T-helper 17 cell (primary cell): ENCODE data around the gene NEK7. TPM values are rescaled to one million over a fixed set of nuclear protein-coding genes. Genes with fewer than 3 reads are reported as not detected.
"Not testable (repeated sequence)": the region's sequence is repeated elsewhere in the genome, so short reads cannot be mapped to it uniquely, and the experiment has no call there.

ENCODE experiments used
- ATAC-seq: fragments of 150-1000 bp; cut with Tn5 transposase; 2 replicates; pipeline ENCODE4 v1.10.0; 2021; ENCODE audit warnings: mild to moderate bottlenecking, moderate library complexity
- DNase-seq, 3 donors: peaks; one replicate each; pipeline versions ENCODE4 v3.0.0 to v3.0.0-alpha.2; 2020 to 2021
- H3K9me3 ChIP-seq: one replicate; pipeline ENCODE4 v1.7.0; 2013; ENCODE audit warnings: low read length, mild to moderate bottlenecking; ENCODE audit not compliant: control insufficient read depth, poor library complexity, severe bottlenecking
- H3K27ac Mint-ChIP-seq: one replicate; pipeline ENCODE4 v1.8.0; 2022; ENCODE audit warnings: mild to moderate bottlenecking, moderate library complexity, mixed read lengths
- H3K27me3 Mint-ChIP-seq: one replicate; pipeline ENCODE4 v1.8.0; 2022; ENCODE audit warnings: mixed read lengths
- H3K36me3 Mint-ChIP-seq: one replicate; pipeline ENCODE4 v1.8.0; 2022; ENCODE audit warnings: low read depth, mixed read lengths
- H3K4me1 Mint-ChIP-seq: one replicate; pipeline ENCODE4 v1.8.0; 2022; ENCODE audit warnings: mild to moderate bottlenecking, mixed read lengths
- H3K4me3 Mint-ChIP-seq: one replicate; pipeline ENCODE4 v1.8.0; 2022; ENCODE audit warnings: mild to moderate bottlenecking, moderate library complexity, mixed read lengths
- total RNA-seq, 4 donors: library from RNA in 2 of 4; stranded (reverse) in 2 of 4; gene quantifications; one replicate each; pipeline ENCODE4 v1.2.3 and lab custom pipeline; 2022 to 2026

NEK7 gene
- total RNA-seq, 2 donors from 2014 or later = 42.1 to 50.4 TPM

DNA sequence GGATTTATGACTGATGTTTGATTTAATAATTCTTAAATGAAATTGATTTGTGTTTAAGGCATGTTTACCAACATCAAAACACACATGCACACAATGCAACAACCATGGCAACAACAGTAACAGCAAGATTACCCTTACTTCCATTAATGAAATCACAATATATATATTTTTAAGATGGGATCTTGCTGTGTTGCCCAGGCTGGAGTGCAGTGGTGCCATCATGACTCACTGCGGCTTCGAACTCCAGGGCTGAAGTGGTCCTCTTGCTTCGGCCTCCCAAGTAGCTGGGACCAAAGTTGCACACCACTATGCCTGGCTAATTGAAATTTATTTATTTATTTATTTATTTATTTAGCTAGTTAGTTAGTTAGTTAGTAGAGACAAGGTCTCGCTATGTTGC is 27.7 kb downstream of the NEK7 start:
- Mint-ChIP-seq H3K4me1 (peaks cover 40% of the 10 kb centered on the region), H3K27me3 (no peaks in the 10 kb centered on the region), H3K4me3 (no peak overlapping the region), H3K36me3 (no peaks in the 10 kb centered on the region), H3K27ac (peak overlapping the region; percentile 86)
- ATAC-seq (no peak), DNase-seq (no peak)
- H3K9me3 ChIP-seq = no peaks in the 10 kb centered on the region

DNA sequence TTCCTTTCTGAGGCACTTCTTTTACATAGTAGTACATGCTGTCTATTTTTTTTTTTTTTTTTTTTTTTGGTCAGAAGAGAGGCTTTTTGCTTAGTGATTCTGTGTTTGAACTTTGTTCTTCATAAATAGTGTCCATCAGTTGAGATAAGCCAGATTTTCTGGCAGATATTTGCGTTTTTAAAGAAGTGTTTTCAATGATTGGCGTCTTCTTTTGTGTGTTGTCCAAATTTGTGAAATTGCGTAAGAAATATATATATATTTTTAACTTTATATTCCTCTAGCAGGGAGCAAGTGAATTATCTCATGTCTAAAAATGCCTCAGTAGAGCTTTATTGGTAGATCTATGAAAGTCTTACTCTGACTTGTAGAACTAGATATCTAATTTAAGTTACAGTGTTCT is 28.3 kb downstream of the NEK7 start:
- Mint-ChIP-seq H3K4me3 (no peak overlapping the region), H3K4me1 (peaks cover 36% of the 10 kb centered on the region), H3K27me3 (no peaks in the 10 kb centered on the region), H3K36me3 (no peaks in the 10 kb centered on the region), H3K27ac (peak overlapping the region; percentile 86)
- H3K9me3 ChIP-seq = no peaks in the 10 kb centered on the region
- DNase-seq (no peak), ATAC-seq (no peak)

GRCh38 chr1:198185759-198186158 is 29.0 kb downstream of the NEK7 start:
- ATAC-seq (no peak), DNase-seq (no peak)
- no peaks in the 10 kb centered on the region for H3K9me3 ChIP-seq
- H3K36me3 Mint-ChIP-seq = no peaks in the 10 kb centered on the region
- no peaks in the 10 kb centered on the region for H3K27me3 Mint-ChIP-seq
- H3K4me3 Mint-ChIP-seq = peak overlapping the region; percentile 68
- peaks cover 35% of the 10 kb centered on the region for H3K4me1 Mint-ChIP-seq
- H3K27ac Mint-ChIP-seq = peak overlapping the region; percentile 86

- H3K27me3 Mint-ChIP-seq = no peaks in the 10 kb centered on the region
- H3K4me1 Mint-ChIP-seq = peaks cover 40% of the 10 kb centered on the region
- ATAC-seq = no peak
- no peaks in the 10 kb centered on the region for H3K9me3 ChIP-seq
- H3K27ac Mint-ChIP-seq = peak overlapping the region; percentile 86
- DNase-seq = no peak
- no peak overlapping the region for H3K4me3 Mint-ChIP-seq
- H3K36me3 Mint-ChIP-seq = no peaks in the 10 kb centered on the region
Measured at GRCh38 chr1:198186916-198187580, 30.2 kb downstream of the NEK7 start.

DNA sequence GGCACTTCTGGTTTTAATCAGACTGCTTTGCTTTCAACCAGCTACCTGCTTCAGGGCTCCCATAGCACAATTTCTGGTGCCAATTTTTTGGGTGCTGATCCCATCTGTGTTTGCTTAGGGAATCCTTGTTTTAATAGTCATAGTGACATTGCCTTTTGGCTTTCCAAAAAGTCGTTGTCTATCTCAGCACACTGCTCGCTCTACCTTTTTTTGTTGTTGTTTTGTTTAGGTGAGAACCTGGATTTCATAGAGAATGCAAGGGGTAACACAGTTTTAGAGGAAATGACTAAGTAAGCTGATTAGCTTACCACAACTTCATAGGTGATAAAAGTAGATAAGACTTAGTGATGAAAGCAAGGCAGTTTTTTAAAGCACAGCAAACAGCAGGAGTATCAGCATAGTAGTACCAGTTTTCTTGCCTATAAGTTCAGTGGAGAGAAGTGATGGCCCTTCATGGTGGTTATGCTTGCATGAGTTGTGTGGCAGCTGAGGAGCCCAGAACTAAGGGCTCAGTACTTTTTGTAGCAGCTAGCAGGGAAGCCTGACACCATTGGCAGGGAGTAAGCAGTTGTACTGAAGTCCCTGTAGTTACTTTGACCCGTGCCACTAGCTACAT is 31.3 kb downstream of the NEK7 start:
- Mint-ChIP-seq H3K4me3 (peak overlapping the region; percentile 68), H3K36me3 (no peaks in the 10 kb centered on the region), H3K4me1 (peaks cover 41% of the 10 kb centered on the region), H3K27ac (peak overlapping the region; percentile 86), H3K27me3 (no peaks in the 10 kb centered on the region)
- ATAC-seq (peak; percentile 94), DNase-seq (no peak)
- H3K9me3 ChIP-seq = no peaks in the 10 kb centered on the region

DNA sequence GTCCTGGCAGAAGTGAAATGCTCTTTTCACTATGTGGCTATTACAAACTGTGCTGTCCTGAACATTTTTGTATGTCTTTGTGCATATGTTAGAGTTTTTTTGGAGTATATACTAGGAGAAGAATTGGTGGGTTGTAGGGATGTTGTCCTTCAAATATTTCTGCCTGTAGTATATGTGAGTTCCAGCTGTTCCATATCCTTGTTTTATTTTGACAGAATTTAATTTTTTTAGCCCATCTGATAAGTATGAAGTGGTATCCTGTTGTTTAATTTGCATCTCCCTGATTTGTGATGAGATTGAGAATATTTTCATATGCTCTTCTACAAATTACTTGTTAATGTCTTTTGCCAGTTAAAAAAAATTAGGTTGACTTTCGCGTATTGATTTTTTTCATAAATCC is 34.3 kb downstream of the NEK7 start:
- Mint-ChIP-seq H3K4me1 (peaks cover 52% of the 10 kb centered on the region), H3K4me3 (peak overlapping the region; percentile 47), H3K36me3 (no peaks in the 10 kb centered on the region), H3K27ac (peak overlapping the region; percentile 86), H3K27me3 (no peaks in the 10 kb centered on the region)
- no peaks in the 10 kb centered on the region for H3K9me3 ChIP-seq
- ATAC-seq (no peak), DNase-seq (no peak)

DNA sequence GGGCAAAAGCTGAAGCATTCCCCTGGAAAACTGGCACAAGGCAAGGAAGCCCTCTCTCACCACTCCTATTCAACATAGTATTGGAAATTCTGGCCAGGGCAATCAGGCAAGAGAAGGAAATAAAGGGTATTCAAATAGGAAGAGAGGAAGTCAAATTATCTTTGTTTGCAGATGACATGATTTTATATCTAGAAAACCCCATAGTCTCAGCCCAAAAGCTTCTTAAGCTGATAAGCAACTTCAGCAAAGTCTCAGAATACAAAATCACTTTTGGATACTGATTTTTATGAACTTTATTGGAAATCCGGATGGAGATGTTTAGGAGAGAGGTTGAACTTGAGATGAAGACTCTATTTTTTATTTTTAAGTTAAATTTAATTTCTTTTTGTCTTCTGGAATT is 37.1 kb downstream of the NEK7 start:
- not testable (repeated sequence) for H3K27me3 Mint-ChIP-seq, H3K36me3 Mint-ChIP-seq, H3K4me3 Mint-ChIP-seq, H3K9me3 ChIP-seq, DNase-seq, ATAC-seq
- Mint-ChIP-seq H3K27ac (peak overlapping the region; percentile 86), H3K4me1 (peaks cover 55% of the 10 kb centered on the region)

GRCh38 chr1:198196630-198197029 is 39.8 kb downstream of the NEK7 start:
- H3K9me3 ChIP-seq = no peaks in the 10 kb centered on the region
- Mint-ChIP-seq H3K27ac (no peak overlapping the region), H3K27me3 (no peaks in the 10 kb centered on the region)

GRCh38 chr1:198197285-198197684 is 40.5 kb downstream of the NEK7 start:
- no peaks in the 10 kb centered on the region for H3K9me3 ChIP-seq
- DNase-seq (no peak), ATAC-seq (no peak)
- H3K4me3 Mint-ChIP-seq = no peak overlapping the region
- H3K27me3 Mint-ChIP-seq = no peaks in the 10 kb centered on the region
- no peaks in the 10 kb centered on the region for H3K36me3 Mint-ChIP-seq
- peaks cover 66% of the 10 kb centered on the region for H3K4me1 Mint-ChIP-seq
- H3K27ac Mint-ChIP-seq = no peak overlapping the region

More at GRCh38 chr1:198196630-198197029, 39.8 kb downstream of the NEK7 start:
- H3K4me3 Mint-ChIP-seq = no peak overlapping the region
- H3K4me1 Mint-ChIP-seq = peaks cover 66% of the 10 kb centered on the region
- ATAC-seq (no peak), DNase-seq (no peak)
- H3K36me3 Mint-ChIP-seq = no peaks in the 10 kb centered on the region

GRCh38 chr1:198199105-198199504 is 42.3 kb downstream of the NEK7 start:
- Mint-ChIP-seq H3K4me3 (no peak overlapping the region), H3K4me1 (peaks cover 56% of the 10 kb centered on the region), H3K27ac (peak overlapping the region; percentile 9), H3K36me3 (no peaks in the 10 kb centered on the region), H3K27me3 (no peaks in the 10 kb centered on the region)
- ATAC-seq = peak; percentile 39
- no peaks in the 10 kb centered on the region for H3K9me3 ChIP-seq
- DNase-seq = no peak

DNA sequence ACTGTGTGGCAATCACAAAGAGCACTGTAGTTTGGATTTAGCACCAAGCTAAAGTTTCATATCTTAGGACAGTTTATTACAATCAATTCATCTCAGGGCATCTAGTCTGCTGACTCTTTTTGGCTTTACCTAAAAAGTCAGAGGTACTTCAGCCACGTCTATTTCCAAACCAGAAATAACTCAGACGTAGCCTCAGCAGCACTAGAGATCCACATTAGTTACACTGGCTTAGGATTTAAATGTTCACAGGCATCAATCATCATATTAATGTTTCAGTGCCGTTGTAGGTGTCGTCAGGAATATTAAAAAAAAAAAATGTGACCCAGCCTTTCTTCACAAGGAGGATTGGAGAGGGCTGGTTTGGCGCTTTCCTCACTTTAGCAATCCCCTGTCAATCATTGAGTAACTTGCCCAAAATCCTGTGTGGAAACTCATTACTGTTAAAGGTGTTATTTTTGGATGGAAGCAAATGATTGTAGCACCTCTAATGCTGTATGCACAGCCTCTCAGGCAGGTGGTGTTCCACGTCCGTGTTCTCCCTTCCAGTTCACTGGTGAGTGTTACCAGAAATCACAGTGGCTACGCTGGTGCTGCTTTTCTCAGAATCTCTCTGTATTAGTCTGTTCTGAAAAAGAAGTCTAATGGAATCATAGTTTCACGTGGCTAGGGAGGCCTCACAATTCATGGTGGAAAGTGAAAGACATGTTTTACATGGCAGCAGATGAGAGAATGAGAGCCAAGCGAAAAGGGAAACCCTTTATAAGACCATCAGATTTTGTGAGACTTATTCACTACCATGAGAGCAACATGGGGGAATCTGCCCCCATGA is 45.4 kb downstream of the NEK7 start:
- no peak for DNase-seq
- Mint-ChIP-seq H3K36me3 (peaks cover 2% of the 10 kb centered on the region), H3K4me3 (peak overlapping the region; percentile 63), H3K4me1 (peaks cover 45% of the 10 kb centered on the region), H3K27me3 (no peaks in the 10 kb centered on the region), H3K27ac (peak overlapping the region; percentile 60)
- peak; percentile 37 for ATAC-seq
- no peaks in the 10 kb centered on the region for H3K9me3 ChIP-seq

- H3K9me3 ChIP-seq = no peaks in the 10 kb centered on the region
- peak overlapping the region; percentile 28 for H3K4me3 Mint-ChIP-seq
- H3K36me3 Mint-ChIP-seq = peaks cover 2% of the 10 kb centered on the region
- DNase-seq = no peak
- H3K4me1 Mint-ChIP-seq = peaks cover 47% of the 10 kb centered on the region
- ATAC-seq = no peak
- H3K27me3 Mint-ChIP-seq = no peaks in the 10 kb centered on the region
- H3K27ac Mint-ChIP-seq = peak overlapping the region; percentile 72
Measured at GRCh38 chr1:198203434-198203833, 46.6 kb downstream of the NEK7 start.

- DNase-seq = no peak
- no peaks in the 10 kb centered on the region for H3K27me3 Mint-ChIP-seq
- H3K4me1 Mint-ChIP-seq = peaks cover 35% of the 10 kb centered on the region
- no peak for ATAC-seq
- H3K4me3 Mint-ChIP-seq = no peak overlapping the region
- H3K27ac Mint-ChIP-seq = peak overlapping the region; percentile 75
- H3K9me3 ChIP-seq = no peaks in the 10 kb centered on the region
- H3K36me3 Mint-ChIP-seq = peaks cover 2% of the 10 kb centered on the region
Measured at GRCh38 chr1:198205016-198205684, 48.4 kb downstream of the NEK7 start.
